H1 (cell line): ENCODE data around the gene TP53I11. TPM values are rescaled to one million over a fixed set of nuclear protein-coding genes. Genes with fewer than 3 reads are reported as not detected.
A peak's percentile ranks its signal among the peaks of the same experiment; 100 is the strongest.

Experiments
- CTCF ChIA-PET: fragments of 300-600 bp; sonication (Branson Sonifier 250); formaldehyde crosslinking; loops from one replicate; lab custom pipeline; 2021; ENCODE audit not compliant: partially characterized antibody; lab: Charles Lee
- POLR2A ChIA-PET: fragments of 300-600 bp; sonication (Branson Sonifier 250); formaldehyde crosslinking; loops from one replicate; lab custom pipeline; 2021; ENCODE audit warnings: inconsistent platforms; ENCODE audit not compliant: partially characterized antibody; lab: Charles Lee
- DNase-seq, 2 experiments: peaks; one replicate each; pipeline versions ENCODE4 v3.0.0 to v3.0.0-alpha.2; 2010 to 2022; ENCODE audit warnings: low spot score in 2 of 2, low read depth in 1 of 2, mixed read lengths in 1 of 2
- FAIRE-seq: peaks from 2 replicates; lab custom pipeline; 2011; peaks lifted over from hg19 to GRCh38; lab: Jason Lieb, UNC
- H2AFZ ChIP-seq: 2 replicates; pipeline ENCODE4 v1.8.1; 2012; ENCODE audit warnings: low read length, inconsistent platforms
- H2AK5ac ChIP-seq: 2 replicates; pipeline ENCODE4 v1.6.1; 2013; ENCODE audit warnings: low read depth, low read length
- H2BK120ac ChIP-seq: replicated peaks from 2 replicates; pipeline ENCODE3; 2013; ENCODE audit warnings: low read depth, low read length, inconsistent platforms
- H2BK12ac ChIP-seq: 2 replicates; pipeline ENCODE4 v1.6.1; 2013; ENCODE audit warnings: low read depth, low read length
- H2BK15ac ChIP-seq: 2 replicates; pipeline ENCODE4 v1.6.1; 2013; ENCODE audit warnings: low read length
- H2BK20ac ChIP-seq: 2 replicates; pipeline ENCODE4 v1.6.1; 2013; ENCODE audit warnings: low read length
- H2BK5ac ChIP-seq: 2 replicates; pipeline ENCODE4 v1.6.1; 2013; ENCODE audit warnings: low read depth, low read length
- H3K14ac ChIP-seq: 2 replicates; pipeline ENCODE4 v1.6.1; 2013; ENCODE audit warnings: inconsistent platforms; ENCODE audit not compliant: insufficient read length
- H3K18ac ChIP-seq: 2 replicates; pipeline ENCODE4 v1.6.1; 2013; ENCODE audit warnings: low read length; ENCODE audit errors: extremely low read depth
- H3K23ac ChIP-seq: 2 replicates; pipeline ENCODE4 v1.6.1; 2013; ENCODE audit warnings: inconsistent platforms; ENCODE audit not compliant: insufficient read length
- H3K23me2 ChIP-seq: 2 replicates; pipeline ENCODE4 v1.6.1; 2013; ENCODE audit warnings: low read depth, low read length
- H3K27ac ChIP-seq: 2 replicates; pipeline ENCODE4 v1.6.1; 2011; ENCODE audit warnings: low read depth, low read length, inconsistent platforms
- H3K27me3 ChIP-seq, 4 experiments: replicated peaks in 1 of 4; 1 replicate in 1 of 4; 2 replicates in 3 of 4; pipeline versions ENCODE4 v1.6.1 to v1.8.1; 2011 to 2013; ENCODE audit warnings: low read length in 3 of 4, mild to moderate bottlenecking in 3 of 4, inconsistent platforms in 2 of 4, mixed read lengths in 2 of 4, moderate library complexity in 1 of 4; ENCODE audit not compliant: control insufficient read depth in 3 of 4, insufficient read depth in 3 of 4; ENCODE audit errors: extremely low read depth in 1 of 4
- H3K36me3 ChIP-seq, 4 experiments: 2 replicates each; pipeline versions ENCODE4 v1.6.1 to v1.8.1; 2011 to 2013; ENCODE audit warnings: mild to moderate bottlenecking in 4 of 4, low read length in 3 of 4, moderate library complexity in 2 of 4, control low read depth in 1 of 4, inconsistent platforms in 1 of 4; ENCODE audit not compliant: insufficient read depth in 4 of 4, control insufficient read depth in 2 of 4
- H3K4ac ChIP-seq: replicated peaks from 2 replicates; pipeline ENCODE3; 2013; ENCODE audit warnings: low read length, low read depth, mixed read lengths, inconsistent platforms; ENCODE audit not compliant: insufficient read length
- H3K4me1 ChIP-seq, 4 experiments: replicated peaks in 1 of 4; 1 replicate in 1 of 4; 2 replicates in 3 of 4; pipeline versions ENCODE4 v1.6.1 to v1.8.1; 2011 to 2013; ENCODE audit warnings: low read length in 3 of 4, inconsistent platforms in 2 of 4, mixed read lengths in 1 of 4; ENCODE audit not compliant: insufficient read depth in 4 of 4, control insufficient read depth in 3 of 4
- H3K4me2 ChIP-seq, 2 experiments: 2 replicates each; pipeline versions ENCODE4 v1.6.1 to v1.8.1; 2011 to 2013; ENCODE audit warnings: low read depth in 2 of 2, low read length in 2 of 2, control low read depth in 1 of 2, inconsistent platforms in 1 of 2, mild to moderate bottlenecking in 1 of 2; ENCODE audit not compliant: insufficient read depth in 1 of 2
- H3K4me3 ChIP-seq, 4 experiments: fragments of 200-600, 300-600 bp in 1 of 4; sonication (generic), shearing (Covaris generic), sonication (Bioruptor Twin) in 1 of 4; 2 replicates each; pipeline versions ENCODE4 v1.5.1 to v1.8.1; 2011 to 2016; ENCODE audit warnings: low read length in 4 of 4, low read depth in 3 of 4, control low read depth in 2 of 4, inconsistent platforms in 2 of 4, mild to moderate bottlenecking in 2 of 4, mixed read lengths in 1 of 4, moderate library complexity in 1 of 4; ENCODE audit not compliant: insufficient read depth in 2 of 4; ENCODE audit errors: extremely low read depth in 1 of 4
- H3K56ac ChIP-seq: replicated peaks from 2 replicates; pipeline ENCODE3; 2013; ENCODE audit warnings: low read depth, mild to moderate bottlenecking, mixed read lengths, low read length, inconsistent platforms; ENCODE audit not compliant: insufficient read length
- H3K79me1 ChIP-seq: 2 replicates; pipeline ENCODE4 v1.6.1; 2013; ENCODE audit warnings: low read depth, low read length, control low read depth
- H3K79me2 ChIP-seq, 2 experiments: 2 replicates each; pipeline versions ENCODE4 v1.6.1 to v1.8.1; 2012 to 2013; ENCODE audit warnings: low read length in 2 of 2, mild to moderate bottlenecking in 2 of 2, inconsistent platforms in 1 of 2; ENCODE audit not compliant: insufficient read depth in 2 of 2, control insufficient read depth in 1 of 2
- H3K9ac ChIP-seq, 4 experiments: replicated peaks in 1 of 4; 1 replicate in 1 of 4; 2 replicates in 3 of 4; pipeline versions ENCODE4 v1.6.1 to v1.8.1; 2011 to 2013; ENCODE audit warnings: low read depth in 3 of 4, low read length in 3 of 4, control low read depth in 2 of 4, mild to moderate bottlenecking in 2 of 4, moderate library complexity in 2 of 4, inconsistent platforms in 1 of 4; ENCODE audit errors: extremely low read depth in 1 of 4
- H3K9me3 ChIP-seq, 2 experiments: 2 replicates each; pipeline versions ENCODE4 v1.6.1 to v1.8.1; 2012 to 2013; ENCODE audit warnings: mild to moderate bottlenecking in 2 of 2, moderate library complexity in 2 of 2, control low read depth in 1 of 2, inconsistent platforms in 1 of 2, low read depth in 1 of 2, low read length in 1 of 2, mixed read lengths in 1 of 2; ENCODE audit not compliant: insufficient read depth in 2 of 2
- H4K20me1 ChIP-seq, 2 experiments: replicated peaks in 1 of 2; 2 replicates each; pipeline versions ENCODE3 to v1.8.1; 2011 to 2013; ENCODE audit warnings: inconsistent platforms in 2 of 2, low read length in 2 of 2, mild to moderate bottlenecking in 1 of 2; ENCODE audit not compliant: insufficient read depth in 2 of 2, control insufficient read depth in 1 of 2
- H4K5ac ChIP-seq: 2 replicates; pipeline ENCODE4 v1.6.1; 2013; ENCODE audit warnings: low read length, low read depth, mixed read lengths, inconsistent platforms; ENCODE audit not compliant: insufficient read length
- H4K8ac ChIP-seq: 2 replicates; pipeline ENCODE4 v1.8.0; 2013; ENCODE audit warnings: mild to moderate bottlenecking, moderate library complexity, low read length, inconsistent platforms; ENCODE audit not compliant: insufficient read depth; ENCODE audit errors: extremely low read depth
- H4K91ac ChIP-seq: replicated peaks from 2 replicates; pipeline ENCODE3; 2013; ENCODE audit warnings: low read length, mixed read lengths, inconsistent platforms; ENCODE audit not compliant: insufficient read length
- BRCA1 ChIP-seq: IDR thresholded peaks from 2 replicates; pipeline ENCODE4 v1.6.1; 2012; ENCODE audit warnings: low read depth, low read length, improper control_type of control experiment
- CBX5 ChIP-seq: fragments of 300-800, 300-1000 bp; sonication (generic); IDR thresholded peaks from 2 replicates; pipeline ENCODE4 v1.7.1; 2016; ENCODE audit warnings: antibody characterized with exemption, low read length, low read depth
- CHD1 ChIP-seq: IDR thresholded peaks from 2 replicates; pipeline ENCODE4 v1.6.1; 2012; ENCODE audit warnings: low read depth, low read length, improper control_type of control experiment
- CTBP2 ChIP-seq: IDR thresholded peaks from 2 replicates; pipeline ENCODE4 v1.7.0; 2011; ENCODE audit warnings: borderline replicate concordance, mild to moderate bottlenecking, moderate library complexity, mixed read lengths, low read length; ENCODE audit not compliant: insufficient read depth, insufficient read length
- EGR1 ChIP-seq: IDR thresholded peaks from 2 replicates; pipeline ENCODE4 v1.6.1; 2011; ENCODE audit warnings: low read depth, low read length, borderline replicate concordance
- FOSL1 ChIP-seq: IDR thresholded peaks from 2 replicates; pipeline ENCODE4 v1.6.1; 2011; ENCODE audit warnings: mild to moderate bottlenecking, low read depth, low read length, moderate library complexity; ENCODE audit not compliant: insufficient read depth
- MAFK ChIP-seq: IDR thresholded peaks from 2 replicates; pipeline ENCODE4 v1.6.1; 2012; ENCODE audit warnings: low read depth, mild to moderate bottlenecking, improper control_type of control experiment, low read length
- POLR2A ChIP-seq, 2 experiments: IDR thresholded peaks; 1 replicate in 1 of 2; 2 replicates in 1 of 2; pipeline ENCODE4 v1.6.1; 2011; ENCODE audit warnings: low read depth in 2 of 2, low read length in 2 of 2, mild to moderate bottlenecking in 2 of 2; ENCODE audit errors: control extremely low read depth in 1 of 2
- POLR2AphosphoS5 ChIP-seq: IDR thresholded peaks from 2 replicates; pipeline ENCODE4 v1.6.1; 2011; ENCODE audit warnings: low read depth, low read length
- RAD21 ChIP-seq, 2 experiments: IDR thresholded peaks in 1 of 2; conservative IDR thresholded peaks in 1 of 2; 2 replicates each; pipeline ENCODE4 v1.6.1; 2011; ENCODE audit warnings: low read depth in 2 of 2, low read length in 2 of 2, improper control_type of control experiment in 1 of 2, inconsistent platforms in 1 of 2, mild to moderate bottlenecking in 1 of 2, moderate library complexity in 1 of 2
- SP1 ChIP-seq: IDR thresholded peaks from 2 replicates; pipeline ENCODE4 v1.6.1; 2011; ENCODE audit warnings: low read depth, low read length
- SP4 ChIP-seq: IDR thresholded peaks from 2 replicates; pipeline ENCODE4 v1.6.1; 2012; ENCODE audit warnings: low read length, inconsistent platforms
- TCF12 ChIP-seq: IDR thresholded peaks from 2 replicates; pipeline ENCODE4 v1.6.1; 2011; ENCODE audit warnings: low read depth, mild to moderate bottlenecking, low read length
- WGBS, 2 experiments: shearing (Covaris generic) in 1 of 2; methylation state at CpG; one replicate each; pipeline versions ENCODE4 v1.1.6 to v1.1.7; 2013 to 2015; ENCODE audit warnings: low lambda C conversion rate in 2 of 2, mixed read lengths in 2 of 2, inconsistent platforms in 1 of 2, low coverage in 1 of 2, missing lambda C conversion rate in 1 of 2; ENCODE audit not compliant: insufficient replicate concordance in 2 of 2, insufficient coverage in 1 of 2, insufficient read length in 1 of 2; ENCODE audit errors: extremely low coverage in 1 of 2, missing lambda C conversion rate in 1 of 2; 5-methylcytosine and 5-hydroxymethylcytosine counted together
- polyA plus RNA-seq, 7 experiments: library from polyadenylated mRNA; depleted of rRNA in 3 of 7; stranded (reverse) in 5 of 7; unstranded in 2 of 7; fragments of >200 nt in 5 of 7; fragments of 200-250 nt in 2 of 7; gene quantifications; 1 replicate in 5 of 7; 2 replicates in 1 of 7; 4 replicates in 1 of 7; pipeline versions ENCODE4 v1.2.1 to v1.2.3, GENCODE V29; 2011 to 2013; ENCODE audit warnings: missing spikeins in 2 of 7, mixed read lengths in 2 of 7
- total RNA-seq: library from RNA; stranded (reverse); fragmentation: NEBNext Ultra II Directional; extraction: Animal tissue kit (Norgen Biotek cat#: 25700); gene quantifications from 2 replicates; pipeline ENCODE4 v1.2.1, GENCODE V29; 2021
- TF ChIP-seq, protein P1 (sequence below): IDR thresholded peaks from 2 replicates; pipeline ENCODE4 v1.6.1; 2011; ENCODE audit warnings: low read depth, mild to moderate bottlenecking, low read length; ENCODE audit not compliant: insufficient read depth

The TP53I11 gene
- total and polyA plus RNA-seq, 2 of the 8 experiments (the other 6 are each of a cell fraction or from before 2014, with no cell fraction given) = 34.0 to 46.3 TPM

DNA sequence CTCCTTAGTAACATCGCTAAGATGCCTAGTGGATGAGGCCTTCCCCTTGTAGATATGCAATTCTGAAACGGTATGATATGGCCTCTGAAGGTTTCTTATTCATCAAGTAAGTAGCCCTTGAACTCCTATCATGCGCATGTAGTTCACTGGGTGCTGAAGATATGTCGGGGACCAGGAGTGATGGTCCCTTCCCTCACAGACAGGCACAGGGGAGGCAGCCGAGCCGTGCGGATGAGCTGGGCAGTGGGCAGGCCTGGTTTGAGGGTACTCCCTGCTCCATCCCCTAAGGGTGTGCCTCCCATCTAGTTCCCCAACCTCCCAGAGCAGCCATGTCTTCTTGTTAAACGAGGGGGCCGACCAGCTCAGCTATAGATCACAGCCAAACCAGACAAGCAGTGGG is 40.1 kb downstream of the TP53I11 start:
- ChIA-PET POLR2A (interaction anchor here (0.9 to 1.3 kb wide), 5 partner anchors 17 to 345 kb away, joined by 3 to 4 read pairs (median 3); partner anchors contain the start of gene CD82), CTCF (interaction anchor here (0.9 to 7.1 kb wide), 50 partner anchors 9 to 355 kb away, joined by 3 to 63 read pairs (median 4); partner anchors contain the start of gene TSPAN18)
- H3K27me3 ChIP-seq = no peaks in the 10 kb centered on the region; a peak in 2 of 7 replicates
- H3K9ac ChIP-seq = no peak overlapping the region
- no peak overlapping the region for H3K56ac ChIP-seq
- H3K23me2 ChIP-seq = no peaks in the 10 kb centered on the region
- WGBS, 2 experiments = 96% methylated on average over 9 of the region's 9 CpGs; no CpG with 5 or more reads in 1 of the 2 experiments
- H2BK15ac ChIP-seq = no peak overlapping the region
- no peak overlapping the region for H2AK5ac ChIP-seq
- H2AFZ ChIP-seq = no peak overlapping the region
- H3K18ac ChIP-seq = no peak overlapping the region
- H3K9me3 ChIP-seq = no peaks in the 10 kb centered on the region
- no peak overlapping the region for H3K14ac ChIP-seq
- no peaks in the 10 kb centered on the region for H3K79me1 ChIP-seq
- no peak overlapping the region for H4K91ac ChIP-seq
- no peak overlapping the region for H2BK120ac ChIP-seq
- peak overlapping the region; percentile 19; the same call in 1 of the 2 replicates for H2BK12ac ChIP-seq
- DNase-seq (no peak), FAIRE-seq (no peak)
- H3K4me1 ChIP-seq = peaks cover 4 to 34% (median 9%) of the 10 kb centered on the region in 4 experiments
- H3K36me3 ChIP-seq = no peaks in the 10 kb centered on the region; a peak in 1 of 8 replicates
- H3K4ac ChIP-seq = no peak overlapping the region
- H4K5ac ChIP-seq = no peak overlapping the region
- H3K27ac ChIP-seq = no peak overlapping the region
- no peak overlapping the region for H4K8ac ChIP-seq
- no peak overlapping the region for H3K4me2 ChIP-seq
- H3K23ac ChIP-seq = no peak overlapping the region
- H4K20me1 ChIP-seq = peaks cover 0 to 3% of the 10 kb centered on the region in 2 experiments
- 0 out of 4 replicates have a peak, but pooled peaks cover 0 to 3% of the 10 kb centered on the region in 2 experiments for H3K79me2 ChIP-seq
- no peak overlapping the region for H2BK20ac ChIP-seq
- no peak overlapping the region for H2BK5ac ChIP-seq
- no peak overlapping the region for H3K4me3 ChIP-seq
- TF ChIP-seq CBX5 (no peak), MAFK (no peak), CTBP2 (no peak), BRCA1 (no peak), FOSL1 (no peak), SP1 (no peak), EGR1 (no peak), SP4 (no peak), POLR2A (IDR thresholded peaks at IDR 0.05; ENCODE audit: control extremely low read depth in 1 of 2, low read depth in 2 of 2, low read length in 2 of 2) (no peak), CHD1 (no peak), RAD21 (IDR thresholded peaks at IDR 0.05 in 1 of 2, conservative IDR thresholded peaks at IDR 0.05 in 1 of 2; ENCODE audit: low read depth in 2 of 2, low read length in 2 of 2) (no peak), TCF12 (no peak), POLR2AphosphoS5 (no peak)
- TF ChIP-seq, protein P1, sequence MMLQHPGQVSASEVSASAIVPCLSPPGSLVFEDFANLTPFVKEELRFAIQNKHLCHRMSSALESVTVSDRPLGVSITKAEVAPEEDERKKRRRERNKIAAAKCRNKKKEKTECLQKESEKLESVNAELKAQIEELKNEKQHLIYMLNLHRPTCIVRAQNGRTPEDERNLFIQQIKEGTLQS = no peak
